ENCODE measurements around the gene SEMA3G. TPM values are rescaled to one million over a fixed set of nuclear protein-coding genes. Genes with fewer than 3 reads are reported as not detected.

Gene SEMA3G
- total RNA-seq, 1 experiment from 2014 or later, result 1.3 TPM

DNA sequence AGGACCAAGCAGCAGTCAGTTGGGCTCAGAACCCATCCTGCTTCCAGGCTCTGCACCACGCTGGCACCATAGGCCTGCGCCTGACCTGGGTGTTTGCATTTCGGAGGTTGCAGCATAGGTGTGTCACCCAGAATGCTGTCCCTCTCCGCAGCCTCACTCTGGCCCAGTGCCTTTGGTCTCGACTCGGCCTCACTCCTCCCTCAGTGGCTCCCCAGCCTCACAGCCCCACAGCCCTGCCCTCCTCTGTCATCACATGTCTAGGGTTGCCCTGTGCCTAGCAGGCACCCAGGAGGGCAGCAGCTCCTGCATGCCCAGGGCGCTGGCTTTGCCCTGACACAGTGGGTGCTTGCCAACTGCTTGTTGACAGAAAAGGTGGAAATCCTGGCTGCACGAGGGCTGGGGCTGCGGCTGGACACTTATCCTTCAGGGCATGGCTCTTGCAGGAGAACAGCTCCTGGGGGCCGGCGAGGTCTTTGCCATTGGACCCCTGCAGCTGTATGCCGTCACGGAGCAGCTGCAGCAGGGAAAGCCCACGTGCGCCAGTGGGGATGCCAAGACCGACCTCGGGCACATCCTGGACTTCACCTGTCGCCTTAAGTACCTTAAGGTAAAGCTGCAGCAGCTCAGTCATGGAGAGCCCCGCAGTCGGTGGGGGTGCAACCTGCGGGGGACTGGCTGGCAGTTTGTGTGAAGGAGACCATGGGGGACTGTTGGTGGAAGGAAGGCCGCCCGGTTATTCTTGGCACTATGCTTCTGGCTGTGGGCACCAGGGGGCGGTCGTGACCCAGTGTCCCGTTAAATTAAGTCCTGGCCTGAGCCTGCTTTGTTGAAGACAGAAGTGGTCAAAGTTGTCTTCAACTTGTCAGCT, 26.7 kb upstream of the SEMA3G start:
- Histone ChIP-seq H3K36me3 (ENCODE audit: low read depth) (no peaks in the 10 kb centered on the region), H3K9me3 (ENCODE audit: insufficient read depth, low read depth) (no peaks in the 10 kb centered on the region), H3K4me2 (no peak overlapping the region), H4K20me1 (ENCODE audit: insufficient read depth) (no peaks in the 10 kb centered on the region), H3K27me3 (ENCODE audit: insufficient read depth, low read depth) (no peaks in the 10 kb centered on the region), H3K4me1 (replicated peaks; ENCODE audit: insufficient read depth) (no peaks in the 10 kb centered on the region), H2AFZ (no peak overlapping the region), H3K4me3 (no peak overlapping the region), H3F3A (ENCODE audit: insufficient read depth, low read depth) (no peaks in the 10 kb centered on the region), H3K9me2 (ENCODE audit: insufficient read depth) (no peaks in the 10 kb centered on the region), H3K27ac (no peak overlapping the region), H3K79me2 (ENCODE audit: low read depth) (no peaks in the 10 kb centered on the region)
- BruUV-seq (replicated peaks), result no TSS peak
- no peak for TF ChIP-seq EZH2 (IDR thresholded peaks at IDR 0.05; ENCODE audit: low read depth)
- TF ChIP-seq, protein P1, sequence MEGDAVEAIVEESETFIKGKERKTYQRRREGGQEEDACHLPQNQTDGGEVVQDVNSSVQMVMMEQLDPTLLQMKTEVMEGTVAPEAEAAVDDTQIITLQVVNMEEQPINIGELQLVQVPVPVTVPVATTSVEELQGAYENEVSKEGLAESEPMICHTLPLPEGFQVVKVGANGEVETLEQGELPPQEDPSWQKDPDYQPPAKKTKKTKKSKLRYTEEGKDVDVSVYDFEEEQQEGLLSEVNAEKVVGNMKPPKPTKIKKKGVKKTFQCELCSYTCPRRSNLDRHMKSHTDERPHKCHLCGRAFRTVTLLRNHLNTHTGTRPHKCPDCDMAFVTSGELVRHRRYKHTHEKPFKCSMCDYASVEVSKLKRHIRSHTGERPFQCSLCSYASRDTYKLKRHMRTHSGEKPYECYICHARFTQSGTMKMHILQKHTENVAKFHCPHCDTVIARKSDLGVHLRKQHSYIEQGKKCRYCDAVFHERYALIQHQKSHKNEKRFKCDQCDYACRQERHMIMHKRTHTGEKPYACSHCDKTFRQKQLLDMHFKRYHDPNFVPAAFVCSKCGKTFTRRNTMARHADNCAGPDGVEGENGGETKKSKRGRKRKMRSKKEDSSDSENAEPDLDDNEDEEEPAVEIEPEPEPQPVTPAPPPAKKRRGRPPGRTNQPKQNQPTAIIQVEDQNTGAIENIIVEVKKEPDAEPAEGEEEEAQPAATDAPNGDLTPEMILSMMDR (conservative IDR thresholded peaks at IDR 0.05), result no peak
- intact Hi-C loops (cut with micrococcal nuclease; ENCODE audit: unreplicated experiment), result no loop called here
- no peak for DNase-seq
- ChIA-PET CTCF (no interaction called here), POLR2A (ENCODE audit: unreplicated experiment) (interaction anchor here (0.8 kb wide), 1 partner anchor 361 kb away, joined by 6 read pairs; no protein-coding TSS in a partner anchor)

DNA sequence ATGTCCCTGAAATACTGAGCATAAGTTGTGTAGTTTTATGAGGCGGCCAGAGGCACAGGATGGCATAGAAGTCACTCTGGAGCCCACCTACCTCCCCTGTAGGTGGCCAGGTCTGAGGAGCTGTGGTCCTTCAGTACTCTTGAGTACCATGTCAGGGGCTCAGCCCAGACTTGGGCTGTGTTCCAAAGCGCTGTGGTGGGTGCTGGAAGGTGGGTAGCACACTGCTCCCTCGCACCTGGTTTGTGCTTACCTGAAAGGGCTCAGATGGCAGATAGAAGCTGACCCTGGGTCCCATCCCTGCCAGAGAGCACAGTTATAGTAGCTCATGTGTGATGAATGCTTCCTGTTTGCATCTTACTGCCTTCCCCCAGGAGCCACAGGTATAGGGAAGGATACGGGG, 26.0 kb upstream of the SEMA3G start:
- BruUV-seq (replicated peaks), result no TSS peak
- Histone ChIP-seq H3K27ac (no peak overlapping the region), H3K4me3 (no peak overlapping the region), H3K79me2 (ENCODE audit: low read depth) (no peaks in the 10 kb centered on the region), H3K27me3 (ENCODE audit: insufficient read depth, low read depth) (no peaks in the 10 kb centered on the region), H4K20me1 (ENCODE audit: insufficient read depth) (no peaks in the 10 kb centered on the region), H3K9me2 (ENCODE audit: insufficient read depth) (no peaks in the 10 kb centered on the region), H3K9me3 (ENCODE audit: insufficient read depth, low read depth) (no peaks in the 10 kb centered on the region), H3K36me3 (ENCODE audit: low read depth) (no peaks in the 10 kb centered on the region), H3K4me2 (no peak overlapping the region), H3K4me1 (replicated peaks; ENCODE audit: insufficient read depth) (no peaks in the 10 kb centered on the region), H3F3A (ENCODE audit: insufficient read depth, low read depth) (no peaks in the 10 kb centered on the region), H2AFZ (no peak overlapping the region)
- DNase-seq, result no peak
- CTCF ChIA-PET, result interaction anchor here (0.5 kb wide), 1 partner anchor 46 kb away, joined by 6 read pairs; no protein-coding TSS in a partner anchor
- no peak for TF ChIP-seq EZH2 (IDR thresholded peaks at IDR 0.05; ENCODE audit: low read depth)
- TF ChIP-seq, protein P1 (conservative IDR thresholded peaks at IDR 0.05), result no peak
- intact Hi-C loops (cut with micrococcal nuclease; ENCODE audit: unreplicated experiment), result no loop called here
- POLR2A ChIA-PET (ENCODE audit: unreplicated experiment), result interaction anchor here (0.8 kb wide), 1 partner anchor 361 kb away, joined by 6 read pairs; no protein-coding TSS in a partner anchor

DNA sequence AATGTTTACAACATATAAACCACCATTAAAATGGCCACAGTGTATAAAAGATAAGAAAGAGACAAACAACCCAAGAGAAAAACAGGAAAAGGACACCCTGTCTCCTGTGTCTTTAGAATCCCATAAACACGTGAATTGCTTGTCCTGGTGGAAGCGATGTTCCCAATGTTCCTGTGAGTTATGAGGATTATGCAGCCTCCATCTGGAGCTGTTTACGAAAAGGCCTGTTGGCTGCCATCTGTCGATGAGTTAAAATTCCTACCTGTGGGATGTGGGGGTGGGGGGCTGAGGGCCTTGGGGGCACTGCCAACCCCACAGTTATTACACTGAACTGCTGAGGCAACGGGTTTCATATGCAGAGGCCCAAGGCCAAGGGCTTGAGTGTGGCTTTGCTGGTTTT, 24.1 kb upstream of the SEMA3G start:
- Histone ChIP-seq H3K9me3 (ENCODE audit: insufficient read depth, low read depth) (no peaks in the 10 kb centered on the region), H2AFZ (no peak overlapping the region), H3K79me2 (ENCODE audit: low read depth) (no peaks in the 10 kb centered on the region), H4K20me1 (ENCODE audit: insufficient read depth) (no peaks in the 10 kb centered on the region), H3K4me1 (replicated peaks; ENCODE audit: insufficient read depth) (no peaks in the 10 kb centered on the region), H3K9me2 (ENCODE audit: insufficient read depth) (no peaks in the 10 kb centered on the region), H3K27me3 (ENCODE audit: insufficient read depth, low read depth) (no peaks in the 10 kb centered on the region), H3K27ac (no peak overlapping the region), H3K4me2 (no peak overlapping the region), H3K4me3 (no peak overlapping the region), H3F3A (ENCODE audit: insufficient read depth, low read depth) (no peaks in the 10 kb centered on the region; the same call in 1 of the 2 replicates), H3K36me3 (ENCODE audit: low read depth) (no peaks in the 10 kb centered on the region)
- intact Hi-C loops (cut with micrococcal nuclease; ENCODE audit: unreplicated experiment), result no loop called here
- DNase-seq, result no peak
- BruUV-seq (replicated peaks), result no TSS peak
- ChIA-PET CTCF (interaction anchor here (0.6 kb wide), 1 partner anchor 76 kb away, joined by 6 read pairs; no protein-coding TSS in a partner anchor), POLR2A (ENCODE audit: unreplicated experiment) (no interaction called here)
- TF ChIP-seq, protein P1 (conservative IDR thresholded peaks at IDR 0.05), result no peak
- TF ChIP-seq EZH2 (IDR thresholded peaks at IDR 0.05; ENCODE audit: low read depth), result no peak
